Osteoblast (primary cell): ENCODE measurements around the gene ANKRD13C. TPM values are rescaled to one million over a fixed set of nuclear protein-coding genes. Genes with fewer than 3 reads are reported as not detected.

Experiments used
- DNase-seq: peaks from one replicate; pipeline ENCODE4 v3.0.0; 2011; ENCODE audit warnings: low spot score, mixed read lengths; ENCODE audit not compliant: insufficient read length; ENCODE audit errors: missing footprints
- H2AFZ ChIP-seq: 2 replicates; pipeline ENCODE4 v1.6.0; 2011; ENCODE audit warnings: mild to moderate bottlenecking, low read length
- H3K27ac ChIP-seq: 2 replicates; pipeline ENCODE4 v1.5.1; 2011; ENCODE audit warnings: mild to moderate bottlenecking, low read depth, low read length, moderate library complexity
- H3K27me3 ChIP-seq: 2 replicates; pipeline ENCODE4 v1.6.0; 2012; ENCODE audit warnings: mild to moderate bottlenecking, control low read depth, inconsistent platforms, low read length, moderate library complexity; ENCODE audit not compliant: insufficient read depth
- H3K36me3 ChIP-seq: 2 replicates; pipeline ENCODE4 v1.5.1; 2011; ENCODE audit warnings: mild to moderate bottlenecking, low read length, control low read depth, moderate library complexity; ENCODE audit not compliant: insufficient read depth
- H3K4me1 ChIP-seq: 2 replicates; pipeline ENCODE4 v1.5.1; 2011; ENCODE audit warnings: mild to moderate bottlenecking, low read length, control low read depth, moderate library complexity; ENCODE audit not compliant: insufficient read depth
- H3K4me2 ChIP-seq: 2 replicates; pipeline ENCODE4 v1.6.0; 2011; ENCODE audit warnings: mild to moderate bottlenecking, low read length; ENCODE audit not compliant: insufficient read depth
- H3K4me3 ChIP-seq: fragments of 200-600 bp; sonication (generic); 3 replicates; pipeline ENCODE4 v1.5.1; 2012; ENCODE audit warnings: mild to moderate bottlenecking, low read length, inconsistent platforms; ENCODE audit not compliant: insufficient read depth
- H3K79me2 ChIP-seq: 2 replicates; pipeline ENCODE4 v1.6.0; 2012; ENCODE audit warnings: mild to moderate bottlenecking, low read length, control low read depth, inconsistent platforms; ENCODE audit not compliant: insufficient read depth
- H3K9me3 ChIP-seq: 2 replicates; pipeline ENCODE4 v1.5.1; 2011; ENCODE audit warnings: low read depth, low read length, control low read depth
- H4K20me1 ChIP-seq: 2 replicates; pipeline ENCODE4 v1.6.0; 2012; ENCODE audit warnings: mild to moderate bottlenecking, low read length, control low read depth; ENCODE audit not compliant: insufficient read depth
- CTCF ChIP-seq: IDR thresholded peaks from 2 replicates; pipeline ENCODE4 v1.5.1; 2011; ENCODE audit warnings: mild to moderate bottlenecking, low read depth, low read length, moderate library complexity; ENCODE audit errors: extremely low read depth
- total RNA-seq: library from RNA; depleted of rRNA; stranded (reverse); fragments of >200 nt; gene quantifications from 2 replicates; pipeline ENCODE4 v1.2.3, GENCODE V29; 2012

ANKRD13C gene
- 36.2 and 39.1 TPM in 2 replicates for total RNA-seq

GRCh38 chr1:70354332-70355110 lies at the start of gene ANKRD13C:
Gene ANKRD13C, minus strand, starts transcription at chr1:70354722. Its CDS starts 314 bp downstream, at chr1:70354408.
- Histone ChIP-seq H3K27ac (peak within 1 kb of the TSS; percentile 97), H3K4me3 (peak within 1 kb of the TSS; percentile 94), H2AFZ (peak within 1 kb of the TSS; percentile 97), H3K4me2 (peak within 1 kb of the TSS; percentile 94), H3K9me3 (no peaks in the 10 kb centered on the region), H3K4me1 (no peaks in the 10 kb centered on the region), H3K27me3 (no peaks in the 10 kb centered on the region), H3K36me3 (no peaks in the 10 kb centered on the region), H3K79me2 (peaks cover 52% of the 10 kb centered on the region), H4K20me1 (peaks cover 18% of the 10 kb centered on the region)
- DNase-seq: peak; percentile 95
- TF ChIP-seq CTCF: no peak

- Histone ChIP-seq H3K79me2 (no peaks in the 10 kb centered on the region), H3K27ac (no peak overlapping the region), H3K36me3 (no peaks in the 10 kb centered on the region), H3K27me3 (no peaks in the 10 kb centered on the region), H3K9me3 (no peaks in the 10 kb centered on the region), H4K20me1 (no peaks in the 10 kb centered on the region), H3K4me2 (no peak overlapping the region), H3K4me1 (no peaks in the 10 kb centered on the region), H3K4me3 (no peak overlapping the region), H2AFZ (no peak overlapping the region)
- TF ChIP-seq CTCF: no peak
- DNase-seq: no peak
These were observed 49.2 kb upstream of the ANKRD13C start for GRCh38 chr1:70403759-70404158.

DNA sequence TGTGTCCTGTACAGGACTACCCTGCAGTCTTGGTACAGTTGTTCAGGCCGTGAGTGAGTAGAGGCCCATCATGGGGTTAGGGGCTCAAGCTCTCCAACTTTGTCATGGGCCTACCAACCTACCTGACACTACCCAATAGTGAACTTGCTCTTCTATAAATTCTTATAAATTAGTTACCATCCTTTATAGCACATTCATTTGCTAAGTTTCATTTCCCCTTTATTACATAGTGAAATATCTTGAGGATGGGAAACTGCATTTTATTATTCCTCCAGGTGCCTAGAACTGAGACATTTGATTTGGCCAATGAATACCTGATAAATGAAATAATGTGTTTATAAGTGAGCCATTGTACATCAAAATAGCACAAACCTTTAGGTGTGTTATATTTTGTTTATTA lies 47.5 kb upstream of the ANKRD13C start:
- no peak overlapping the region for H2AFZ ChIP-seq
- H3K27me3 ChIP-seq: no peaks in the 10 kb centered on the region
- H3K4me2 ChIP-seq: no peak overlapping the region
- no peaks in the 10 kb centered on the region for H3K36me3 ChIP-seq
- no peaks in the 10 kb centered on the region for H3K9me3 ChIP-seq
- no peak for DNase-seq
- H3K79me2 ChIP-seq: no peaks in the 10 kb centered on the region
- no peak overlapping the region for H3K4me3 ChIP-seq
- H3K4me1 ChIP-seq: no peaks in the 10 kb centered on the region
- no peak overlapping the region for H3K27ac ChIP-seq
- no peak for TF ChIP-seq CTCF
- H4K20me1 ChIP-seq: no peaks in the 10 kb centered on the region

GRCh38 chr1:70400335-70400734 lies 45.8 kb upstream of the ANKRD13C start:
- Histone ChIP-seq H3K27ac (no peak overlapping the region), H3K4me2 (no peak overlapping the region), H3K4me3 (no peak overlapping the region), H3K27me3 (no peaks in the 10 kb centered on the region), H3K79me2 (no peaks in the 10 kb centered on the region), H2AFZ (no peak overlapping the region), H3K36me3 (no peaks in the 10 kb centered on the region), H3K4me1 (no peaks in the 10 kb centered on the region), H3K9me3 (no peaks in the 10 kb centered on the region), H4K20me1 (no peaks in the 10 kb centered on the region)
- DNase-seq: peak; percentile 44
- no peak for TF ChIP-seq CTCF
